Measurements from ENCODE around the gene GMEB2. TPM values are rescaled to one million over a fixed set of nuclear protein-coding genes. Genes with fewer than 3 reads are reported as not detected.

GMEB2 gene
- total RNA-seq, 2 donors from 2014 or later: 18.4 to 27.9 TPM

- Histone ChIP-seq H3K4me1 (replicated peaks) (no peaks in the 10 kb centered on the region), H3K27me3 (replicated peaks; ENCODE audit: insufficient read depth) (no peaks in the 10 kb centered on the region), H3K4me3 (no peak overlapping the region), H3K36me3 (peaks cover 0 to 5% of the 10 kb centered on the region in 2 donors), H3K9me3 (no peaks in the 10 kb centered on the region), H3K27ac (no peak overlapping the region)
- TF ChIP-seq POLR2A (IDR thresholded peaks at IDR 0.05) (no peak), POLR2AphosphoS5 (IDR thresholded peaks at IDR 0.05) (no peak), CTCF (IDR thresholded peaks at IDR 0.05) (no peak)
- intact Hi-C loops (cut with DNase I): no loop called here
- WGBS: 79% methylated on average over 20 of the region's 20 CpGs
- DNase-seq (ENCODE audit: low spot score): no peak
Observed at GRCh38 chr20:63612276-63612931, 14.5 kb downstream of the GMEB2 start.

GRCh38 chr20:63611646-63612045 lies 15.3 kb downstream of the GMEB2 start:
- H3K4me3 ChIP-seq: no peak overlapping the region
- WGBS: 91% methylated on average over 10 of the region's 10 CpGs
- H3K9me3 ChIP-seq: no peaks in the 10 kb centered on the region
- no peak for TF ChIP-seq CTCF (IDR thresholded peaks at IDR 0.05)
- TF ChIP-seq POLR2AphosphoS5 (IDR thresholded peaks at IDR 0.05): no peak
- no peak for TF ChIP-seq POLR2A (IDR thresholded peaks at IDR 0.05)
- no peaks in the 10 kb centered on the region for H3K36me3 ChIP-seq
- DNase-seq (ENCODE audit: low spot score): no peak
- H3K27ac ChIP-seq: no peak overlapping the region
- no peaks in the 10 kb centered on the region for H3K27me3 ChIP-seq (replicated peaks; ENCODE audit: insufficient read depth)
- intact Hi-C loops (cut with DNase I): no loop called here
- no peaks in the 10 kb centered on the region for H3K4me1 ChIP-seq (replicated peaks)

- DNase-seq (ENCODE audit: low spot score): no peak
- no peak for TF ChIP-seq POLR2A (IDR thresholded peaks at IDR 0.05)
- TF ChIP-seq CTCF (IDR thresholded peaks at IDR 0.05): no peak
- TF ChIP-seq POLR2AphosphoS5 (IDR thresholded peaks at IDR 0.05): no peak
- Histone ChIP-seq H3K36me3 (no peaks in the 10 kb centered on the region), H3K27me3 (replicated peaks; ENCODE audit: insufficient read depth) (no peaks in the 10 kb centered on the region), H3K27ac (no peak overlapping the region), H3K4me1 (replicated peaks) (no peaks in the 10 kb centered on the region), H3K9me3 (no peaks in the 10 kb centered on the region), H3K4me3 (no peak overlapping the region)
- 89% methylated on average over 17 of the region's 17 CpGs for WGBS
- intact Hi-C loops (cut with DNase I): no loop called here
Observed at GRCh38 chr20:63610581-63611435, 16.1 kb downstream of the GMEB2 start.

- WGBS: 83% methylated on average over 9 of the region's 9 CpGs
- Histone ChIP-seq H3K4me1 (replicated peaks) (no peaks in the 10 kb centered on the region), H3K27me3 (replicated peaks; ENCODE audit: insufficient read depth) (no peaks in the 10 kb centered on the region), H3K4me3 (no peak overlapping the region), H3K9me3 (no peaks in the 10 kb centered on the region), H3K27ac (no peak overlapping the region), H3K36me3 (peaks cover 0 to 8% of the 10 kb centered on the region in 2 donors)
- TF ChIP-seq POLR2AphosphoS5 (IDR thresholded peaks at IDR 0.05): no peak
- TF ChIP-seq CTCF (IDR thresholded peaks at IDR 0.05): no peak
- TF ChIP-seq POLR2A (IDR thresholded peaks at IDR 0.05): no peak
- DNase-seq (ENCODE audit: low spot score): no peak
- intact Hi-C loops (cut with DNase I): no loop called here
Observed at GRCh38 chr20:63606686-63607085, 20.2 kb downstream of the GMEB2 start.
